ENCODE data around the gene GRIK1. TPM values are rescaled to one million over a fixed set of nuclear protein-coding genes. Genes with fewer than 3 reads are reported as not detected.
A peak's percentile ranks its signal among the peaks of the same experiment; 100 is the strongest.

GRIK1 gene
- total RNA-seq, 2 donors from 2014 or later, result not detected

GRCh38 chr21:29501451-29501850, 438.3 kb downstream of the GRIK1 start:
- H3K27me3 ChIP-seq (ENCODE audit: control insufficient read depth, insufficient read depth, low read length, poor library complexity, severe bottlenecking), result no peaks in the 10 kb centered on the region
- H3K36me3 Mint-ChIP-seq (ENCODE audit: low read depth), result peaks cover 23% of the 10 kb centered on the region
- peaks cover 4% of the 10 kb centered on the region for H3K9me3 ChIP-seq (ENCODE audit: control insufficient read depth, low read length)
- WGBS, 2 experiments (ENCODE audit: insufficient coverage in 1 of 2, insufficient read length in 1 of 2), result 100% methylated on average over 1 of the region's 1 CpG; no CpG with 5 or more reads in 1 of the 2 experiments
- no peak for DNase-seq
- TF ChIP-seq CTCF (conservative IDR thresholded peaks at IDR 0.05), result no peak
- no peaks in the 10 kb centered on the region for H3K27me3 Mint-ChIP-seq (ENCODE audit: insufficient read depth)
- no peak overlapping the region for H3K4me3 ChIP-seq (ENCODE audit: low read length)
- H3K36me3 ChIP-seq (ENCODE audit: control insufficient read depth, insufficient read depth, low read length), result no peaks in the 10 kb centered on the region
- H3K4me3 Mint-ChIP-seq, result no peak overlapping the region
- no peaks in the 10 kb centered on the region for H3K4me1 ChIP-seq (ENCODE audit: control insufficient read depth, insufficient read depth, low read length)
- no peaks in the 10 kb centered on the region for H3K4me1 Mint-ChIP-seq
- no peak overlapping the region for H3K27ac ChIP-seq (ENCODE audit: low read depth, low read length)
- H3K27ac Mint-ChIP-seq, result no peak overlapping the region
- peaks cover 20% of the 10 kb centered on the region for H3K9me3 Mint-ChIP-seq
- H3K9ac ChIP-seq (ENCODE audit: extremely low read depth, low read length, poor library complexity, severe bottlenecking), result no peak overlapping the region

GRCh38 chr21:29499734-29500343, 440.0 kb downstream of the GRIK1 start:
- WGBS, 2 experiments (ENCODE audit: insufficient coverage in 1 of 2, insufficient read length in 1 of 2), result 76 to 90% methylated on average over 6 to 10 of the region's 10 CpGs
- H3K27ac Mint-ChIP-seq, result no peak overlapping the region

GRCh38 chr21:29499229-29499628, 440.6 kb downstream of the GRIK1 start:
- H3K4me1 Mint-ChIP-seq, result no peaks in the 10 kb centered on the region
- Histone ChIP-seq H3K4me1 (ENCODE audit: control insufficient read depth, insufficient read depth, low read length) (no peaks in the 10 kb centered on the region), H3K9me3 (ENCODE audit: control insufficient read depth, low read length) (peaks cover 4% of the 10 kb centered on the region), H3K36me3 (ENCODE audit: control insufficient read depth, insufficient read depth, low read length) (no peaks in the 10 kb centered on the region), H3K27me3 (ENCODE audit: control insufficient read depth, insufficient read depth, low read length, poor library complexity, severe bottlenecking) (no peaks in the 10 kb centered on the region), H3K27ac (ENCODE audit: low read depth, low read length) (no peak overlapping the region), H3K9ac (ENCODE audit: extremely low read depth, low read length, poor library complexity, severe bottlenecking) (no peak overlapping the region), H3K4me3 (ENCODE audit: low read length) (no peak overlapping the region)
- TF ChIP-seq CTCF (conservative IDR thresholded peaks at IDR 0.05), result no peak
- no peak for DNase-seq
- H3K4me3 Mint-ChIP-seq, result no peak overlapping the region
- H3K36me3 Mint-ChIP-seq (ENCODE audit: low read depth), result peaks cover 24% of the 10 kb centered on the region
- peaks cover 20% of the 10 kb centered on the region for H3K9me3 Mint-ChIP-seq
- 94 to 100% methylated on average over 2 to 3 of the region's 4 CpGs for WGBS, 2 experiments (ENCODE audit: insufficient coverage in 1 of 2, insufficient read length in 1 of 2)
- no peak overlapping the region for H3K27ac Mint-ChIP-seq
- H3K27me3 Mint-ChIP-seq (ENCODE audit: insufficient read depth), result no peaks in the 10 kb centered on the region

More at GRCh38 chr21:29499734-29500343, 440.0 kb downstream of the GRIK1 start:
- Mint-ChIP-seq H3K4me1 (no peaks in the 10 kb centered on the region), H3K36me3 (ENCODE audit: low read depth) (peaks cover 24% of the 10 kb centered on the region), H3K27me3 (ENCODE audit: insufficient read depth) (no peaks in the 10 kb centered on the region), H3K9me3 (peaks cover 20% of the 10 kb centered on the region), H3K4me3 (no peak overlapping the region)
- no peaks in the 10 kb centered on the region for H3K36me3 ChIP-seq (ENCODE audit: control insufficient read depth, insufficient read depth, low read length)
- no peaks in the 10 kb centered on the region for H3K4me1 ChIP-seq (ENCODE audit: control insufficient read depth, insufficient read depth, low read length)
- H3K27me3 ChIP-seq (ENCODE audit: control insufficient read depth, insufficient read depth, low read length, poor library complexity, severe bottlenecking), result no peaks in the 10 kb centered on the region
- H3K27ac ChIP-seq (ENCODE audit: low read depth, low read length), result no peak overlapping the region
- H3K9ac ChIP-seq (ENCODE audit: extremely low read depth, low read length, poor library complexity, severe bottlenecking), result no peak overlapping the region
- H3K4me3 ChIP-seq (ENCODE audit: low read length), result no peak overlapping the region
- H3K9me3 ChIP-seq (ENCODE audit: control insufficient read depth, low read length), result peaks cover 4% of the 10 kb centered on the region
- DNase-seq, result peak; percentile 88
- TF ChIP-seq CTCF (conservative IDR thresholded peaks at IDR 0.05), result peak; percentile 86
